Heart left ventricle (tissue), 13 donors: Measurements from ENCODE around the gene ZNF638.
"Not testable (repeated sequence)": the region's sequence is repeated elsewhere in the genome, so short reads cannot be mapped to it uniquely, and the experiment has no call there.

Experiments used
- POLR2A ChIP-seq, 2 donors: fragments of 450-650 bp; IDR thresholded peaks; one replicate each; pipeline ENCODE4 v1.6.1; 2017; ENCODE audit warnings: antibody characterized with exemption in 2 of 2, mild to moderate bottlenecking in 2 of 2, moderate library complexity in 2 of 2
- TF ChIP-seq, protein P1 (sequence below), 12 donors: fragments of 200-600 bp; sonication (generic) in 4 of 12; IDR thresholded peaks; one replicate each; pipeline versions ENCODE4 v1.5.0 to v1.8.0; 2018 to 2022; ENCODE audit warnings: antibody characterized with exemption in 12 of 12, mild to moderate bottlenecking in 5 of 12
- donor health status: ischemic (EF 13 %, LVEDD 7.1; RV severe dilation, severe dysfunction).
- donor health status: DM: no; HTN: yes; CAD: no.
- donor health status: DM: no; HTN: no; CAD: no.
- donor health status: ischemic (EF 25% LVEDD 6.9; RV normal size, moderate dysfunction).
- donor health status: ischemic (EF 25% LVEDD 5.7; RV mildly dilated, moderate dysfunction).
- donor health status: ischemic (EF 35%, LVEDD 5.7; RV mildly dilated, moderate dysfunction).
- donor health status: nonischemic (EF 11% LVEDD 7.7; RV severe dilation, severe dysfunction).
- donor health status: DM: yes; HTN: yes; CAD: no.
- donor health status: PGD.
- donor health status: ischemic (EF 29% LVEDD 5.4; RV normal size, mild dysfunction).
- donor health status: nonischemic (EF 23%, LVEDD 6.1; RV moderate dilation, normal function).

DNA sequence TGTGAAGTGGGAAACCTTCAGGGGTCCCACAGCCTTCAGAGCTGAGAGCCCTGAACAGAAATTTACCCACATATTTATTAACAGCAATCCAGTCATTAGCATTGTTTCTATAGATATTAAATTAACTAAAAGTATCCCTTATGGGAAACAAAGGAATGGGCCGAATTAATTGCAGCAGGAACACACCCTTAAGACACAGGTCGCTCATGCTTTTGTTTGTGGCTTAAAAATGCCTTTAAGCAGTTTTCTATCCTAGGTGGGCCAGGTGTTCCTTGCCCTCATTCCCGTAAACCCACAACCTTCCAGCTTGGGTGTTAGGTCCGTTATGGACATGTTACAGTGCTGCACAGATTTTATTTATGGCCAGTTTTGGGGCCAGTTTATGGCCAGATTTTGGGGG is 13.7 kb upstream of the ZNF638 start:
- TF ChIP-seq, protein P1, sequence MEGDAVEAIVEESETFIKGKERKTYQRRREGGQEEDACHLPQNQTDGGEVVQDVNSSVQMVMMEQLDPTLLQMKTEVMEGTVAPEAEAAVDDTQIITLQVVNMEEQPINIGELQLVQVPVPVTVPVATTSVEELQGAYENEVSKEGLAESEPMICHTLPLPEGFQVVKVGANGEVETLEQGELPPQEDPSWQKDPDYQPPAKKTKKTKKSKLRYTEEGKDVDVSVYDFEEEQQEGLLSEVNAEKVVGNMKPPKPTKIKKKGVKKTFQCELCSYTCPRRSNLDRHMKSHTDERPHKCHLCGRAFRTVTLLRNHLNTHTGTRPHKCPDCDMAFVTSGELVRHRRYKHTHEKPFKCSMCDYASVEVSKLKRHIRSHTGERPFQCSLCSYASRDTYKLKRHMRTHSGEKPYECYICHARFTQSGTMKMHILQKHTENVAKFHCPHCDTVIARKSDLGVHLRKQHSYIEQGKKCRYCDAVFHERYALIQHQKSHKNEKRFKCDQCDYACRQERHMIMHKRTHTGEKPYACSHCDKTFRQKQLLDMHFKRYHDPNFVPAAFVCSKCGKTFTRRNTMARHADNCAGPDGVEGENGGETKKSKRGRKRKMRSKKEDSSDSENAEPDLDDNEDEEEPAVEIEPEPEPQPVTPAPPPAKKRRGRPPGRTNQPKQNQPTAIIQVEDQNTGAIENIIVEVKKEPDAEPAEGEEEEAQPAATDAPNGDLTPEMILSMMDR (IDR thresholded peaks at IDR 0.05): not testable (repeated sequence)
- TF ChIP-seq POLR2A (IDR thresholded peaks at IDR 0.05): not testable (repeated sequence)
